HepG2 (cell line): ENCODE data around the gene SLC41A3. TPM values are rescaled to one million over a fixed set of nuclear protein-coding genes. Genes with fewer than 3 reads are reported as not detected.

Experiments used
- ATAC-seq: fragments of 200-7000 bp; cut with Tn5 transposase; 3 replicates; pipeline ENCODE4 v1.9.1; 2020; ENCODE audit warnings: mild to moderate bottlenecking, moderate library complexity
- BruUV-seq: library from RNA; stranded (reverse); fragments of 400-500 nt; replicated peaks from 2 replicates; lab custom pipeline; 2021; lab: Mats Ljungman, UMichigan
- CTCF ChIA-PET: fragments of 300-600 bp; formaldehyde crosslinking; extraction: SDS; loops from one replicate; lab custom pipeline; 2021; ENCODE audit warnings: low total read pairs, inconsistent platforms, low intra/inter-chr PET ratio; lab: Yijun Ruan, JAX
- POLR2A ChIA-PET: fragments of 350-600 bp; sonication (Branson Sonifier 250); formaldehyde crosslinking; loops from one replicate; lab custom pipeline; 2020; ENCODE audit warnings: antibody characterized with exemption, inconsistent platforms; lab: Yijun Ruan, JAX
- DNase-seq: peaks from one replicate; pipeline ENCODE4 v3.0.0-alpha.2; 2015; ENCODE audit warnings: low spot score
- FAIRE-seq: peaks from 3 replicates; lab custom pipeline; 2011; peaks lifted over from hg19 to GRCh38; lab: Jason Lieb, UNC
- H2AFZ ChIP-seq: one replicate; pipeline ENCODE4 v1.6.1; 2011; ENCODE audit warnings: low read length, inconsistent platforms
- H3K27ac ChIP-seq: fragments of 300-600 bp; 3 replicates; pipeline ENCODE4 v1.8.0; 2011; ENCODE audit warnings: mixed run types, mild to moderate bottlenecking, mixed read lengths, low read length, inconsistent platforms; ENCODE audit not compliant: insufficient read depth; ENCODE audit errors: extremely low read length
- H3K27me3 ChIP-seq, 2 experiments: fragments of 200-600 bp in 1 of 2; 2 replicates in 1 of 2; 3 replicates in 1 of 2; pipeline versions ENCODE4 v1.6.0 to v1.8.0; 2011; ENCODE audit warnings: low read length in 2 of 2, mild to moderate bottlenecking in 2 of 2, moderate library complexity in 2 of 2, inconsistent platforms in 1 of 2; ENCODE audit not compliant: insufficient read depth in 2 of 2, control insufficient read depth in 1 of 2
- H3K36me3 ChIP-seq, 2 experiments: fragments of 200-600 bp in 1 of 2; replicated peaks in 1 of 2; 2 replicates in 1 of 2; 3 replicates in 1 of 2; pipeline versions ENCODE4 v1.5.1 to v1.8.0; 2011; ENCODE audit warnings: low read length in 2 of 2, inconsistent platforms in 1 of 2; ENCODE audit not compliant: insufficient read depth in 2 of 2, control insufficient read depth in 1 of 2
- H3K4me1 ChIP-seq: 2 replicates; pipeline ENCODE4 v1.5.1; 2012; ENCODE audit warnings: low read length, inconsistent platforms; ENCODE audit not compliant: insufficient read depth
- H3K4me2 ChIP-seq: 2 replicates; pipeline ENCODE4 v1.6.0; 2011; ENCODE audit warnings: low read depth, low read length, inconsistent platforms
- H3K4me3 ChIP-seq, 3 experiments: fragments of 200-600 bp in 1 of 3; sonication (generic), shearing (Covaris generic) in 1 of 3; replicated peaks in 1 of 3; 2 replicates each; pipeline ENCODE4 v1.5.1; 2011 to 2016; ENCODE audit warnings: low read length in 3 of 3, inconsistent platforms in 2 of 3, low read depth in 2 of 3, mild to moderate bottlenecking in 2 of 3, control low read depth in 1 of 3, mixed read lengths in 1 of 3; ENCODE audit not compliant: insufficient read depth in 1 of 3
- H3K79me2 ChIP-seq: one replicate; pipeline ENCODE4 v1.6.1; 2011; ENCODE audit warnings: low read length, inconsistent platforms; ENCODE audit not compliant: insufficient read depth
- H3K9ac ChIP-seq: 2 replicates; pipeline ENCODE4 v1.6.0; 2011; ENCODE audit warnings: mild to moderate bottlenecking, low read depth, low read length, inconsistent platforms; ENCODE audit not compliant: insufficient read depth
- H3K9me3 ChIP-seq: 2 replicates; pipeline ENCODE4 v1.5.1; 2012; ENCODE audit warnings: mild to moderate bottlenecking, low read length
- H4K20me1 ChIP-seq: 2 replicates; pipeline ENCODE4 v1.6.0; 2011; ENCODE audit warnings: inconsistent platforms, mild to moderate bottlenecking, low read length, moderate library complexity; ENCODE audit not compliant: insufficient read depth
- KLF6 ChIP-seq: IDR thresholded peaks from 2 replicates; pipeline ENCODE4 v1.8.0; 2016; ENCODE audit warnings: missing biosample characterization, missing genetic modification reagents
- NR3C1 ChIP-seq: sonication (generic); formaldehyde crosslinking; IDR thresholded peaks from 2 replicates; pipeline ENCODE4 v1.4.0; 2020; ENCODE audit warnings: missing genetic modification reagents
- PHF5A ChIP-seq: IDR thresholded peaks from one replicate; pipeline ENCODE4 v1.6.1; 2018; ENCODE audit warnings: low read depth, missing genetic modification reagents; ENCODE audit not compliant: unreplicated experiment
- SETDB1 ChIP-seq: sonication (generic); formaldehyde crosslinking; IDR thresholded peaks from 2 replicates; pipeline ENCODE4 v1.5.1; 2020; ENCODE audit warnings: missing genetic modification reagents, mild to moderate bottlenecking, borderline replicate concordance
- SMYD3 ChIP-seq: sonication (generic); formaldehyde crosslinking; IDR thresholded peaks from 2 replicates; pipeline ENCODE4 v1.8.1; 2023; ENCODE audit warnings: mild to moderate bottlenecking, missing genetic modification reagents
- SOX6 ChIP-seq, 2 experiments: fragments of 450-650 bp in 1 of 2; sonication (generic) in 1 of 2; formaldehyde crosslinking in 1 of 2; IDR thresholded peaks; 2 replicates each; pipeline versions ENCODE4 v1.4.0 to v1.6.1; 2017 to 2020; ENCODE audit warnings: antibody characterized with exemption in 1 of 2, mild to moderate bottlenecking in 1 of 2, missing genetic modification reagents in 1 of 2
- TP53 ChIP-seq: sonication (generic); formaldehyde crosslinking; conservative IDR thresholded peaks from 2 replicates; pipeline ENCODE4 v1.4.0; 2020; ENCODE audit warnings: missing genetic modification reagents
- XRCC5 ChIP-seq: fragments of 200-400 bp; formaldehyde crosslinking; optimal IDR thresholded peaks from 2 replicates; pipeline ENCODE3; 2017; ENCODE audit warnings: mild to moderate bottlenecking, low read length
- ZNF101 ChIP-seq: sonication (generic); formaldehyde crosslinking; IDR thresholded peaks from 2 replicates; pipeline ENCODE4 v1.4.0; 2020; ENCODE audit warnings: mild to moderate bottlenecking, low read depth, missing genetic modification reagents, borderline replicate concordance
- ZNF232 ChIP-seq: sonication (generic); formaldehyde crosslinking; IDR thresholded peaks from 2 replicates; pipeline ENCODE4 v1.4.0; 2020; ENCODE audit warnings: missing genetic modification reagents, borderline replicate concordance
- ZNF552 ChIP-seq: sonication (generic); formaldehyde crosslinking; IDR thresholded peaks from 2 replicates; pipeline ENCODE4 v1.9.0; 2022; ENCODE audit warnings: missing genetic modification reagents, mild to moderate bottlenecking, borderline replicate concordance
- ZNF556 ChIP-seq: sonication (generic); formaldehyde crosslinking; IDR thresholded peaks from 2 replicates; pipeline ENCODE4 v1.4.0; 2020; ENCODE audit warnings: mild to moderate bottlenecking, missing genetic modification reagents, borderline replicate concordance
- ZNF589 ChIP-seq: sonication (generic); formaldehyde crosslinking; conservative IDR thresholded peaks from 2 replicates; pipeline ENCODE4 v1.8.0; 2022; ENCODE audit warnings: mild to moderate bottlenecking, moderate library complexity, missing genetic modification reagents
- ZNF607 ChIP-seq: sonication (generic); formaldehyde crosslinking; IDR thresholded peaks from 2 replicates; pipeline ENCODE4 v1.5.1; 2020; ENCODE audit warnings: missing genetic modification reagents, mild to moderate bottlenecking, borderline replicate concordance
- ZNF773 ChIP-seq: sonication (generic); formaldehyde crosslinking; IDR thresholded peaks from 2 replicates; pipeline ENCODE4 v1.4.0; 2020; ENCODE audit warnings: missing genetic modification reagents, borderline replicate concordance
- ZNF790 ChIP-seq: sonication (generic); formaldehyde crosslinking; IDR thresholded peaks from 2 replicates; pipeline ENCODE4 v1.8.0; 2022; ENCODE audit warnings: missing genetic modification reagents, mild to moderate bottlenecking, borderline replicate concordance
- ZZZ3 ChIP-seq: sonication (generic); formaldehyde crosslinking; IDR thresholded peaks from 2 replicates; pipeline ENCODE4 v1.4.0; 2020; ENCODE audit warnings: missing genetic modification reagents, mild to moderate bottlenecking, borderline replicate concordance
- WGBS: methylation state at CpG from one replicate; pipeline ENCODE4 v1.1.6; 2017; ENCODE audit warnings: low lambda C conversion rate; 5-methylcytosine and 5-hydroxymethylcytosine counted together
- in situ Hi-C: cut with HindIII; loops from 2 replicates; pipeline ENCODE4 v1.10.0; 2017; ENCODE audit warnings: low pct_unique_long_range_greater_than_20kb; ENCODE audit not compliant: extremely low pct_ligation_motif_present
- intact Hi-C: fragments of 100-400 bp; cut with micrococcal nuclease; formaldehyde crosslinking; loops from one replicate; pipeline ENCODE4 v1.10.0; 2022; ENCODE audit not compliant: unreplicated experiment
- polyA plus RNA-seq, 8 experiments: library from polyadenylated mRNA; depleted of rRNA in 3 of 8; stranded (reverse) in 7 of 8; unstranded in 1 of 8; fragments of >200 nt; fragmentation: Illumina TruSeq in 4 of 8; extraction: Trizol in 4 of 8; gene quantifications; 2 replicates each; pipeline versions ENCODE4 v1.2.1 to v1.2.3, GENCODE V29; 2011 to 2016; ENCODE audit warnings: low read depth in 4 of 8, missing spikeins in 1 of 8, mixed read lengths in 1 of 8; ENCODE audit not compliant: insufficient read depth in 1 of 8
- total RNA-seq, 5 experiments: library from RNA; depleted of rRNA; stranded (reverse); fragments of >200 nt; fragmentation: Illumina TruSeq; extraction: Trizol; gene quantifications; 2 replicates each; pipeline ENCODE4 v1.2.3, GENCODE V29; 2016; ENCODE audit warnings: low read depth in 1 of 5
- TF ChIP-seq, protein P1 (sequence below): sonication (generic); formaldehyde crosslinking; IDR thresholded peaks from 2 replicates; pipeline ENCODE4 v1.5.0; 2020; ENCODE audit warnings: mild to moderate bottlenecking, missing genetic modification reagents, moderate library complexity
- TF ChIP-seq, protein P2 (sequence below): sonication (generic); formaldehyde crosslinking; IDR thresholded peaks from 2 replicates; pipeline ENCODE4 v1.5.0; 2020; ENCODE audit warnings: missing genetic modification reagents
- TF ChIP-seq, protein P3 (sequence below): sonication (generic); formaldehyde crosslinking; IDR thresholded peaks from 2 replicates; pipeline ENCODE4 v1.5.0; 2020; ENCODE audit warnings: missing genetic modification reagents, mild to moderate bottlenecking, borderline replicate concordance
- TF ChIP-seq, protein P4 (sequence below): IDR thresholded peaks from 2 replicates; pipeline ENCODE4 v1.6.1; 2016; ENCODE audit warnings: mild to moderate bottlenecking, missing biosample characterization, missing genetic modification reagents

SLC41A3 gene
- total and polyA plus RNA-seq, 2 of the 13 experiments (the other 11 are each of a cell fraction or from before 2014, with no cell fraction given) = 26.0 to 71.1 TPM

DNA sequence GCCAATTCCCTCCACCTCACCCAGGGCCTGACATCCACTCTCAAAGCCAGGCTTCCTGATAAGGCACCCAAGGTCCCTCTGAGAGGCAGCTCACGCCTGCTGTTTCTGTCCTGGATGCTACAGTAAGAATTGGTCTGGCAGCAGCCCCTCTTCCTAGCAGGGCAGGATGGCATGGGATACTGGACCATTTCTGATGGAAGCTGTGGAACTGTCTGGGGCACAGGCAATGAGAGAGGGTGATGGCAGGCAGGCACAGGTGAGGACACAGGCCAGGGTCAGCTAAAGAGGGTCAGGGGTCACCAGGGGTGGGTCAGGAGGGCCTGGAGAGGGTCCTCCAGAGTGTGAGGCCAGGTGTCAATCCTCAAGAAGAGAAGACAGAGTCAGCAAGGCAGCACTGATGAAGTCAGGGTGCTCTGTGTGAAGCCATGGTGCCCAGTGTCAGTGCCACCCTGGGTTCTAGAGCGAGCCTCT lies 41.9 kb upstream of the SLC41A3 start (continued):
- no peak for TF ChIP-seq ZNF101 (CRISPR knock-in tag)
- no peak for TF ChIP-seq SETDB1 (CRISPR knock-in tag)
- TF ChIP-seq ZNF773 (CRISPR knock-in tag) = no peak
- no peak for TF ChIP-seq ZNF552

DNA sequence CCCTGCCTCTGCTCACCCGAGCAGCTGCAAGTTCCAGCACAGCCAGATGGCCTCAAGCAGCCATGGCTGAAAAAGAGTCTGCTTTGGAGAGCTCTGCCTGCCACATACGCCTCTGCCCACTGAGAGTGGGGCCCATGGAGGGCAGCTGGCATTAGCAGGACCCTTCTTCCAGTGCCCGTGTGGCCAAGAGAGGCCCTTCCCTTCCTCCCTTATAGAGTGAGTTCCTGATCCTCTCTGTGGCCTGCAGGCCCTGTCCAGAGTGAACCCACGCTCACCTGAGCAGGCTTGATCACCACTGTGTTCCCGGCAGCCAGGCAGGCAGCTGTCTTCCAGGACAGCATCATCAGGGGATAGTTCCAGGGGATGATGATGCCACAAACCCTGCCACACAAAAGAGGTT lies 41.4 kb upstream of the SLC41A3 start:
- H3K36me3 ChIP-seq = 0 out of 5 replicates have a peak, but pooled peaks cover 0 to 5% of the 10 kb centered on the region in 2 experiments
- intact Hi-C loops (no loop called here), in situ Hi-C loops (loop anchor here (25.0 kb wide), 1 partner anchor 237 kb away; the partner anchor contains the start of gene KLF15)
- H3K4me1 ChIP-seq = peaks cover 10% of the 10 kb centered on the region
- no peaks in the 10 kb centered on the region for H3K9me3 ChIP-seq
- no TSS peak for BruUV-seq
- no peak overlapping the region for H3K4me2 ChIP-seq
- H4K20me1 ChIP-seq = no peaks in the 10 kb centered on the region
- DNase-seq = no peak
- POLR2A ChIA-PET = no interaction called here
- H2AFZ ChIP-seq = no peak overlapping the region
- H3K79me2 ChIP-seq = no peaks in the 10 kb centered on the region
- H3K27ac ChIP-seq = no peak overlapping the region
- no peak for FAIRE-seq
- no peak overlapping the region for H3K4me3 ChIP-seq
- H3K27me3 ChIP-seq = no peaks in the 10 kb centered on the region
- no peak overlapping the region for H3K9ac ChIP-seq
- CTCF ChIA-PET = no interaction called here
- WGBS = 88% methylated on average over 1 of the region's 5 CpGs
- no peak for ATAC-seq
- no peak for TF ChIP-seq ZNF232 (CRISPR knock-in tag)
- TF ChIP-seq, protein P1, sequence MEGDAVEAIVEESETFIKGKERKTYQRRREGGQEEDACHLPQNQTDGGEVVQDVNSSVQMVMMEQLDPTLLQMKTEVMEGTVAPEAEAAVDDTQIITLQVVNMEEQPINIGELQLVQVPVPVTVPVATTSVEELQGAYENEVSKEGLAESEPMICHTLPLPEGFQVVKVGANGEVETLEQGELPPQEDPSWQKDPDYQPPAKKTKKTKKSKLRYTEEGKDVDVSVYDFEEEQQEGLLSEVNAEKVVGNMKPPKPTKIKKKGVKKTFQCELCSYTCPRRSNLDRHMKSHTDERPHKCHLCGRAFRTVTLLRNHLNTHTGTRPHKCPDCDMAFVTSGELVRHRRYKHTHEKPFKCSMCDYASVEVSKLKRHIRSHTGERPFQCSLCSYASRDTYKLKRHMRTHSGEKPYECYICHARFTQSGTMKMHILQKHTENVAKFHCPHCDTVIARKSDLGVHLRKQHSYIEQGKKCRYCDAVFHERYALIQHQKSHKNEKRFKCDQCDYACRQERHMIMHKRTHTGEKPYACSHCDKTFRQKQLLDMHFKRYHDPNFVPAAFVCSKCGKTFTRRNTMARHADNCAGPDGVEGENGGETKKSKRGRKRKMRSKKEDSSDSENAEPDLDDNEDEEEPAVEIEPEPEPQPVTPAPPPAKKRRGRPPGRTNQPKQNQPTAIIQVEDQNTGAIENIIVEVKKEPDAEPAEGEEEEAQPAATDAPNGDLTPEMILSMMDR = no peak
- TF ChIP-seq NR3C1 (CRISPR knock-in tag) = no peak
- no peak for TF ChIP-seq XRCC5
- TF ChIP-seq, protein P2, sequence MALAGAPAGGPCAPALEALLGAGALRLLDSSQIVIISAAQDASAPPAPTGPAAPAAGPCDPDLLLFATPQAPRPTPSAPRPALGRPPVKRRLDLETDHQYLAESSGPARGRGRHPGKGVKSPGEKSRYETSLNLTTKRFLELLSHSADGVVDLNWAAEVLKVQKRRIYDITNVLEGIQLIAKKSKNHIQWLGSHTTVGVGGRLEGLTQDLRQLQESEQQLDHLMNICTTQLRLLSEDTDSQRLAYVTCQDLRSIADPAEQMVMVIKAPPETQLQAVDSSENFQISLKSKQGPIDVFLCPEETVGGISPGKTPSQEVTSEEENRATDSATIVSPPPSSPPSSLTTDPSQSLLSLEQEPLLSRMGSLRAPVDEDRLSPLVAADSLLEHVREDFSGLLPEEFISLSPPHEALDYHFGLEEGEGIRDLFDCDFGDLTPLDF = no peak
- no peak for TF ChIP-seq ZNF589
- no peak for TF ChIP-seq ZZZ3 (CRISPR knock-in tag)
- no peak for TF ChIP-seq SMYD3 (CRISPR knock-in tag)
- TF ChIP-seq KLF6 (CRISPR knock-in tag) = no peak
- no peak for TF ChIP-seq TP53 (CRISPR knock-in tag)
- no peak for TF ChIP-seq ZNF556 (CRISPR knock-in tag)
- TF ChIP-seq PHF5A = no peak
- no peak for TF ChIP-seq SOX6 (IDR thresholded peaks at IDR 0.05)
- no peak for TF ChIP-seq SOX6 (CRISPR knock-in tag; IDR thresholded peaks at IDR 0.05)
- TF ChIP-seq, protein P3, sequence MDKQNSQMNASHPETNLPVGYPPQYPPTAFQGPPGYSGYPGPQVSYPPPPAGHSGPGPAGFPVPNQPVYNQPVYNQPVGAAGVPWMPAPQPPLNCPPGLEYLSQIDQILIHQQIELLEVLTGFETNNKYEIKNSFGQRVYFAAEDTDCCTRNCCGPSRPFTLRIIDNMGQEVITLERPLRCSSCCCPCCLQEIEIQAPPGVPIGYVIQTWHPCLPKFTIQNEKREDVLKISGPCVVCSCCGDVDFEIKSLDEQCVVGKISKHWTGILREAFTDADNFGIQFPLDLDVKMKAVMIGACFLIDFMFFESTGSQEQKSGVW = no peak
- TF ChIP-seq, protein P4, sequence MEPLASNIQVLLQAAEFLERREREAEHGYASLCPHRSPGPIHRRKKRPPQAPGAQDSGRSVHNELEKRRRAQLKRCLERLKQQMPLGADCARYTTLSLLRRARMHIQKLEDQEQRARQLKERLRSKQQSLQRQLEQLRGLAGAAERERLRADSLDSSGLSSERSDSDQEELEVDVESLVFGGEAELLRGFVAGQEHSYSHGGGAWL (CRISPR knock-in tag) = no peak
- TF ChIP-seq ZNF607 (CRISPR knock-in tag) = no peak
- no peak for TF ChIP-seq ZNF790 (CRISPR knock-in tag)
